ENCODE measurements around the gene HOXD9. TPM values are rescaled to one million over a fixed set of nuclear protein-coding genes. Genes with fewer than 3 reads are reported as not detected.

Gene HOXD9
- total RNA-seq, 2 donors from 2014 or later, result 1.4 TPM; not detected in 1

DNA sequence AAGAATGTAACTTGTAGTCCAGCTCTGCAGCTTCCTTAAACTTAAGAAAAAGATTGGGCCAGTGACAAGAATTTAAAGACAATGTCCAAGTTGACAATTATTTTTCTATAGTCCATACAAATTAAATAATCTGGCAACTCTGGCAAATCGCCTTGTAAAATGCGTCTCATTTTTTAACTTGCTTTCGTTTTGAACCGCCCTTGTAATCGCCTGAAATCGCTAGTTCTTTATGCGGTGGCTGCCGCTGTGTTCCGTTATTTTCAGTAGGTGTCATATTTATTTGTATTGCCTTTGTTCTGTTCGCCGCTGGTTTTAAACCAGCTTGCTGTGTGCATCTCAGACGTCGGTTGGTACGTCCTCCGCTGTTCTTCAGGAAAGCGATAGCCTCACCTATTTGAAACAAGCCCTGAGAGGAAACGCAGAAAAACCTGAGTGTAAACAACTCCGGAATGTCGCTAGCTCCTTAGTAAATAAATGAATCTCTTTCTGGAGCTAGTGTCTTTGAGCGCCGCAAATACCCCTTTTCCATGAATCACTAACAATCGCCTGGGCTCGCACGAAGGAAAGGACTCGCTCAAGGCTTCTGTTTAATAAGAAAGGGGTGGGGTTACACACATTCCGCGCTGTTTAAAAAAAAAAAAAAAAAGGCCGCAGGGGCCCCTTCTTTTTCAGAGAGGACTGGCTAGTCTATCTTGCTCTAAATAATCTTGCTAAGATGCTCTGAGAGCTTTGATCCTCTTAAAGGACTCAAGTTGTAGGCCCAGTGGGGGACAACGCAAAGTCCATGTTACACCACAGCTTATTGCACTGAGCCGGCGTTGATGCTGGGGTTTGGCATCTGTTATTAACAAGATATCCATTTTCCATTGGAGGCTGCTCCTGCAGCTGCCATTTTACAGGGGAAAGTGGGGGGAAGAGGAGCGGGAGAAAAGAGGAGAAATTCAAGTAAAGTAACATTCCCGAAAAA, 10.0 kb downstream of the HOXD9 start:
- H3K36me3 ChIP-seq, result no peaks in the 10 kb centered on the region
- TF ChIP-seq, protein P1, sequence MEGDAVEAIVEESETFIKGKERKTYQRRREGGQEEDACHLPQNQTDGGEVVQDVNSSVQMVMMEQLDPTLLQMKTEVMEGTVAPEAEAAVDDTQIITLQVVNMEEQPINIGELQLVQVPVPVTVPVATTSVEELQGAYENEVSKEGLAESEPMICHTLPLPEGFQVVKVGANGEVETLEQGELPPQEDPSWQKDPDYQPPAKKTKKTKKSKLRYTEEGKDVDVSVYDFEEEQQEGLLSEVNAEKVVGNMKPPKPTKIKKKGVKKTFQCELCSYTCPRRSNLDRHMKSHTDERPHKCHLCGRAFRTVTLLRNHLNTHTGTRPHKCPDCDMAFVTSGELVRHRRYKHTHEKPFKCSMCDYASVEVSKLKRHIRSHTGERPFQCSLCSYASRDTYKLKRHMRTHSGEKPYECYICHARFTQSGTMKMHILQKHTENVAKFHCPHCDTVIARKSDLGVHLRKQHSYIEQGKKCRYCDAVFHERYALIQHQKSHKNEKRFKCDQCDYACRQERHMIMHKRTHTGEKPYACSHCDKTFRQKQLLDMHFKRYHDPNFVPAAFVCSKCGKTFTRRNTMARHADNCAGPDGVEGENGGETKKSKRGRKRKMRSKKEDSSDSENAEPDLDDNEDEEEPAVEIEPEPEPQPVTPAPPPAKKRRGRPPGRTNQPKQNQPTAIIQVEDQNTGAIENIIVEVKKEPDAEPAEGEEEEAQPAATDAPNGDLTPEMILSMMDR (IDR thresholded peaks at IDR 0.05), result no peak
- H3K9me3 ChIP-seq, result no peaks in the 10 kb centered on the region
- H3K27ac ChIP-seq, result no peak overlapping the region
- DNase-seq (ENCODE audit: low spot score), result no peak
- no peak for ATAC-seq (ENCODE audit: insufficient number of reproducible peaks, low FRiP score, low read depth)
- H3K27me3 ChIP-seq (replicated peaks; ENCODE audit: insufficient read depth), result no peaks in the 10 kb centered on the region
- peaks cover 12 to 45% of the 10 kb centered on the region in 2 donors for H3K4me1 ChIP-seq (ENCODE audit: control insufficient read depth in 1 of 2, low read depth in 2 of 2)
- H3K4me3 ChIP-seq, result peak overlapping the region; percentile 28

DNA sequence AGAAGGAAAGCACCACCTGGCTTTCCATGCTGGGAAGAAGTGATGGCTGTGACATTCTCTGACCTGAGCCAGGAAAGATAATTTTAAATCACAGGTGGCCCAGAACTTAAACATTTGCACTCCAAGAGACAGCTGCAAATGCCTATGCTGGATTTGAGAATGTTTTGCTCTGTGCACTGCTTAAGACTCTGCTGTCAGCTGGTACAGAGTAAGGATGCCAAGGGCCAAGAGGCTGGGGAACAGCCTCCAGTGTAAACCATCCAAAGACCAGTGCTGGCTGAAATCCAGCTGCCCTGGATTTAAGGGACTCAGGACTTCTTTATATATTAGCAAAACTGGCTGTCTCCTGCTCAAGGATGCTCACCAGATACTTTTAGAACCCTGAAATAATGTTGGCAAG, 10.9 kb downstream of the HOXD9 start:
- DNase-seq (ENCODE audit: low spot score) (no peak), ATAC-seq (ENCODE audit: insufficient number of reproducible peaks, low FRiP score, low read depth) (no peak)
- no peaks in the 10 kb centered on the region for H3K9me3 ChIP-seq

DNA sequence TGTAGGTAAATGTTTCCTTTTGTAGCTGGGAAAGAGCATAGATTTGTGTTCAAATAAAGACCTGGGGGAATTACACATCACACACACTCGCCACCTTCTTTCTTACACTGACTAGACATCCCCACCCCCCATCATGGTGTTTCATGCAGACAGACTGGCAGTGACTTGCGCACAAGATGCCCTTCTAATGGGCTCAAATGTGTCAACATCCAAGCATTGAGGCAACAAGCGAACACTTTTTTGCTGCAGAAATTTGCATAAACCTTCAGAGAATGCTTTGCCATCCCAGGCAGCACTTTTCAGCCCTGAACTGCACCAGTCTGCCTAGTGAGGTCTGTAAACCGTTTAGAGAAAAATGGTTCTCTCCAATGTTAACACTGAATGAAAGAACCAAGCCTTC, 11.5 kb downstream of the HOXD9 start:
- Histone ChIP-seq H3K4me1 (ENCODE audit: control insufficient read depth in 1 of 2, low read depth in 2 of 2) (peaks cover 12 to 37% of the 10 kb centered on the region in 2 donors), H3K4me3 (no peak overlapping the region), H3K9me3 (no peaks in the 10 kb centered on the region), H3K27ac (no peak overlapping the region), H3K36me3 (no peaks in the 10 kb centered on the region), H3K27me3 (replicated peaks; ENCODE audit: insufficient read depth) (no peaks in the 10 kb centered on the region)
- DNase-seq (ENCODE audit: low spot score) (no peak), ATAC-seq (ENCODE audit: insufficient number of reproducible peaks, low FRiP score, low read depth) (no peak)
- TF ChIP-seq, protein P1 (IDR thresholded peaks at IDR 0.05), result no peak

More for the DNA sequence above, 10.9 kb downstream of the HOXD9 start:
- H3K27ac ChIP-seq, result no peak overlapping the region
- H3K27me3 ChIP-seq (replicated peaks; ENCODE audit: insufficient read depth), result no peaks in the 10 kb centered on the region
- no peaks in the 10 kb centered on the region for H3K36me3 ChIP-seq
- no peak overlapping the region for H3K4me3 ChIP-seq
- H3K4me1 ChIP-seq (ENCODE audit: control insufficient read depth in 1 of 2, low read depth in 2 of 2), result peaks cover 12 to 44% of the 10 kb centered on the region in 2 donors
- TF ChIP-seq, protein P1 (IDR thresholded peaks at IDR 0.05), result no peak

DNA sequence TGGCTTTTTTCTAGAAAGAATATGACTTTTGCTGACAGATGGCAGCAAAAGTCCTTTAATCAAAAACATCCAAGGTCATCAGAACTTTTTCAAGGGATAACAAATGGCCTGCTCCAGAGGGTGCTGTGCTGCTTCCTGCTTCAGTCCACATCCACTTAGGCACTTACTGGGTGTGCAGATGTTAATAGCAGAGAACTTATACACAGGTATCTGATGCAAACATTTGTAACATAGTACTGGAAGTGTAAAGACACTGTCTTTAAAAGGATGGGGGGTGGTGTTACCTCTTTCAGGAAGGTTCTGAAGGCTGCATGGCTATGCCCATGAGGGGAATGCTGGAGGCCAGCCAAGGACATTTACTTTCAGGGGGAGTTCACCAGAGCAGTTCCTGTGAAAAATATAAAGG, 12.5 kb downstream of the HOXD9 start:
- ATAC-seq (ENCODE audit: insufficient number of reproducible peaks, low FRiP score, low read depth), result no peak
- Histone ChIP-seq H3K27me3 (replicated peaks; ENCODE audit: insufficient read depth) (no peaks in the 10 kb centered on the region), H3K9me3 (no peaks in the 10 kb centered on the region), H3K4me3 (no peak overlapping the region), H3K36me3 (no peaks in the 10 kb centered on the region), H3K4me1 (ENCODE audit: control insufficient read depth in 1 of 2, low read depth in 2 of 2) (peaks cover 13 to 34% of the 10 kb centered on the region in 2 donors), H3K27ac (peak overlapping the region in 1 of 2 donors; percentile 88)
- TF ChIP-seq, protein P1 (IDR thresholded peaks at IDR 0.05), result no peak
- DNase-seq (ENCODE audit: low spot score), result no peak

DNA sequence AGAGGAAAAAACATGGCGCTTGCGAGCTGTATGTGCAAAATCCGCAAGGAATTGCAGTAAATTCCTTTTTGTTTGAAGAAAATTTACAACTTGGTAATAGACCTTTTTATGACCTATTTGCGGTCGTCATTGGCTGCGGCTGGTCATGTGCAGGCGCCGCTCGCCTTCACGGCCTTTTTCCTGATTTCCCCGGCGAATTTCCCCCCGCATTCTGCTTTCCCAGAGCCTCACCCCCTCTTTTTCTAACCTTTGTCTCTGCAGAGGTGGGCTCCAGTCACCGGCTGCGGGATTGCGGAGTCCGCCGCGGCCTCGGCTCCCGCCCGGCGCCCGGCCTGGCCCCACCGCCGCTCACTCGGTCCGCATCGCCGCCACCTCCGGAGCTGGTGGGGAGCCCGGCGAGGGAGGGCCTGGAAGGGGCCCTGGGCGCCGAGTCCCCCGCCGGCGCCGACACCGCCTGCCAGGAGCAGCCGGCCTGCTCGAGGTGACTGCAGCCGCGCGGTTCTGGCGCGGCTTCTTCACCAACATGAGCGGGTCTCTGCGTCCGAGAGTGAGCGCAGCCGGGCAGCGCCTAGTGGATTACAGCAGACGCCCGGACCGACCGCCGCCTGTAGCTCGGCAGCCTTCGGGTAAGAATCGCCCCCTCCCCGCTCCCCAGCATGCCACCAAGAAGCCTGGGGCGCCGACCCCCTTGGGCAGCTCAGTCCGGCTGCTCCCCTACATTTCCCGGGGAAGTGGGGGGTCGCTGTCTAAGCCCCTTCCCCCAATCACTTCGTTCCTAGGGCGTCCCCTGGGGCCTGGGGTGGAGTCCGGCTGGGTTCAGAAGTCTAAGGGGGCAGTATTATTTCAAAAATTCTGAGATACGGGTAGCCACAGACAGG, 14.1 kb downstream of the HOXD9 start:
- ATAC-seq (ENCODE audit: insufficient number of reproducible peaks, low FRiP score, low read depth) (no peak), DNase-seq (ENCODE audit: low spot score) (no peak)
- TF ChIP-seq, protein P1 (IDR thresholded peaks at IDR 0.05), result peak; percentile 9
- peaks cover 16 to 31% of the 10 kb centered on the region in 2 donors for H3K4me1 ChIP-seq (ENCODE audit: control insufficient read depth in 1 of 2, low read depth in 2 of 2)
- H3K27me3 ChIP-seq (replicated peaks; ENCODE audit: insufficient read depth), result no peaks in the 10 kb centered on the region
- H3K9me3 ChIP-seq, result no peaks in the 10 kb centered on the region
- peak overlapping the region; percentile 88 for H3K4me3 ChIP-seq
- peak overlapping the region; percentile 84 to 88 for H3K27ac ChIP-seq
- H3K36me3 ChIP-seq, result no peaks in the 10 kb centered on the region
